K562 treated with DMSO at 1 percent for 12 hours (cell line): ENCODE results near the gene NFAM1. TPM values are rescaled to one million over a fixed set of nuclear protein-coding genes. Genes with fewer than 3 reads are reported as not detected.

Source experiments
- total RNA-seq: library from RNA; unstranded; fragments of 300-600 nt; gene quantifications from 2 replicates; pipeline ENCODE4 v1.2.3, GENCODE V29; 2022; ENCODE audit not compliant: insufficient read depth

The NFAM1 gene
- not detected in 2 replicates for total RNA-seq

GRCh38 chr22:42432020-42432596 lies at the start of gene NFAM1:
Gene NFAM1 (minus strand): TSS chr22:42432403. CDS start chr22:42432357, 46 bp downstream.

Other genes with a start within 250 kb of the NFAM1 start
- gene TCF20, start 161.8 kb downstream of the NFAM1 start, total RNA-seq = 6.0 and 20.4 TPM in 2 replicates
- 14.4 and 17.3 TPM in 2 replicates for gene RRP7A, start 87.4 kb upstream of the NFAM1 start, total RNA-seq
- 9.6 and 12.5 TPM in 2 replicates for gene SERHL2, start 121.6 kb upstream of the NFAM1 start, total RNA-seq
- gene POLDIP3, start 182.5 kb upstream of the NFAM1 start, total RNA-seq = 24.1 and 35.5 TPM in 2 replicates
- gene ATP5MGL, start 208.2 kb upstream of the NFAM1 start, total RNA-seq = not detected in 2 replicates
- gene CYB5R3, start 217.0 kb upstream of the NFAM1 start, total RNA-seq = 81.2 and 93.7 TPM in 2 replicates